Ovary (tissue), 3 donors: ENCODE results near the gene TMCO4.

ENCODE experiments used
- CTCF ChIP-seq, 3 donors: fragments of 450-650 bp in 2 of 3; fragments of 200-600 bp in 1 of 3; IDR thresholded peaks; one replicate each; pipeline versions ENCODE4 v1.5.1 to v1.8.0; 2016 to 2022; ENCODE audit warnings: antibody characterized with exemption in 3 of 3, mild to moderate bottlenecking in 1 of 3
- POLR2A ChIP-seq: fragments of 450-650 bp; IDR thresholded peaks from one replicate; pipeline ENCODE4 v1.6.1; 2017; ENCODE audit warnings: antibody characterized with exemption, mild to moderate bottlenecking, moderate library complexity
- donor health status: DM: no; HTN: no; CAD: no.

- no peak for TF ChIP-seq CTCF (IDR thresholded peaks at IDR 0.05)
- TF ChIP-seq POLR2A, result no peak
Measured at GRCh38 chr1:19774180-19774785, 25.4 kb downstream of the TMCO4 start.
